ENCODE results near the gene FKBP15. TPM values are rescaled to one million over a fixed set of nuclear protein-coding genes. Genes with fewer than 3 reads are reported as not detected.

Gene FKBP15
- total RNA-seq, 1 experiment from 2014 or later: 14.9 TPM

DNA sequence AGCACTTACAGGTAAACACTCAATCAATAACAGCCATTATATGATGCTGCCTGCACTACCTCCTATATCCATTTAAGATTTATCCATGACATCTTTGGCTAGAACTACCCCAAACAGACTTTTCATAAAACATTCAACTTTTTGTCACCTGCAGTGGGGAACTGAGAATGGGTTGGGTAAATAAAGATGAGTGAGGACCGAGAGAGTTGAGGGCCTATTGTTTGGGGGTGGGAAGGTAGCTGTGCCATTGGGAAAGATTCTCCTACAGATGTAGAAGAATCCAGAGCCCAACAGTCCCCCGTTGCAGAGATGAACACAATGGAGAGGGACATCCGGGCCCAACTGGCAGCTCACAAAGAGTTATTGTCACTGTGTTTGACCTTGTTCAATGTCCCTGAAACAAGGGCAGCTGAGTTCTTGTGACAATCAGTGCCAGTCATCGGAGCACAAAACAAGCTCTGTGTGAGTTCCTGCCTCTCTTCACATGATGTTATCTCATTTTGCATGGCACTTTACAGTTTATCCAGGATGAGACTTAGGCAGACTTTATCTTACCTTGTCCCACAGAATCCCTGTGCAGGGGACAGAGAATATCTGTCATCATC, 81.8 kb downstream of the FKBP15 start:
- ATAC-seq: no peak
- no peak for DNase-seq (ENCODE audit: low spot score)
- CTCF ChIA-PET: interaction anchor here (0.8 kb wide), 1 partner anchor 12 kb away, joined by 3 read pairs; the partner anchor contains the start of gene SLC31A2
- TF ChIP-seq ATF2 (CRISPR knock-in tag; IDR thresholded peaks at IDR 0.05; ENCODE audit: borderline replicate concordance, low read depth) (no peak), CREB1 (CRISPR knock-in tag; IDR thresholded peaks at IDR 0.05) (no peak), ARID4B (CRISPR knock-in tag; IDR thresholded peaks at IDR 0.05; ENCODE audit: borderline replicate concordance) (no peak), ZNF219 (CRISPR knock-in tag; IDR thresholded peaks at IDR 0.05; ENCODE audit: borderline replicate concordance) (no peak), SOX15 (CRISPR knock-in tag; IDR thresholded peaks at IDR 0.05) (no peak), ZNF396 (CRISPR knock-in tag; IDR thresholded peaks at IDR 0.05; ENCODE audit: borderline replicate concordance) (no peak), OVOL2 (CRISPR knock-in tag; IDR thresholded peaks at IDR 0.05; ENCODE audit: borderline replicate concordance) (no peak), ZBTB43 (CRISPR knock-in tag; IDR thresholded peaks at IDR 0.05) (no peak), MAX (CRISPR knock-in tag; IDR thresholded peaks at IDR 0.05) (no peak), GABPB1 (CRISPR knock-in tag; IDR thresholded peaks at IDR 0.05) (no peak)
- TF ChIP-seq, protein P1, sequence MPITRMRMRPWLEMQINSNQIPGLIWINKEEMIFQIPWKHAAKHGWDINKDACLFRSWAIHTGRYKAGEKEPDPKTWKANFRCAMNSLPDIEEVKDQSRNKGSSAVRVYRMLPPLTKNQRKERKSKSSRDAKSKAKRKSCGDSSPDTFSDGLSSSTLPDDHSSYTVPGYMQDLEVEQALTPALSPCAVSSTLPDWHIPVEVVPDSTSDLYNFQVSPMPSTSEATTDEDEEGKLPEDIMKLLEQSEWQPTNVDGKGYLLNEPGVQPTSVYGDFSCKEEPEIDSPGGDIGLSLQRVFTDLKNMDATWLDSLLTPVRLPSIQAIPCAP (CRISPR knock-in tag; IDR thresholded peaks at IDR 0.05): no peak
- TF ChIP-seq, protein P2, sequence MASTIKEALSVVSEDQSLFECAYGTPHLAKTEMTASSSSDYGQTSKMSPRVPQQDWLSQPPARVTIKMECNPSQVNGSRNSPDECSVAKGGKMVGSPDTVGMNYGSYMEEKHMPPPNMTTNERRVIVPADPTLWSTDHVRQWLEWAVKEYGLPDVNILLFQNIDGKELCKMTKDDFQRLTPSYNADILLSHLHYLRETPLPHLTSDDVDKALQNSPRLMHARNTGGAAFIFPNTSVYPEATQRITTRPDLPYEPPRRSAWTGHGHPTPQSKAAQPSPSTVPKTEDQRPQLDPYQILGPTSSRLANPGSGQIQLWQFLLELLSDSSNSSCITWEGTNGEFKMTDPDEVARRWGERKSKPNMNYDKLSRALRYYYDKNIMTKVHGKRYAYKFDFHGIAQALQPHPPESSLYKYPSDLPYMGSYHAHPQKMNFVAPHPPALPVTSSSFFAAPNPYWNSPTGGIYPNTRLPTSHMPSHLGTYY (CRISPR knock-in tag; IDR thresholded peaks at IDR 0.05): no peak
- TF ChIP-seq, protein P3, sequence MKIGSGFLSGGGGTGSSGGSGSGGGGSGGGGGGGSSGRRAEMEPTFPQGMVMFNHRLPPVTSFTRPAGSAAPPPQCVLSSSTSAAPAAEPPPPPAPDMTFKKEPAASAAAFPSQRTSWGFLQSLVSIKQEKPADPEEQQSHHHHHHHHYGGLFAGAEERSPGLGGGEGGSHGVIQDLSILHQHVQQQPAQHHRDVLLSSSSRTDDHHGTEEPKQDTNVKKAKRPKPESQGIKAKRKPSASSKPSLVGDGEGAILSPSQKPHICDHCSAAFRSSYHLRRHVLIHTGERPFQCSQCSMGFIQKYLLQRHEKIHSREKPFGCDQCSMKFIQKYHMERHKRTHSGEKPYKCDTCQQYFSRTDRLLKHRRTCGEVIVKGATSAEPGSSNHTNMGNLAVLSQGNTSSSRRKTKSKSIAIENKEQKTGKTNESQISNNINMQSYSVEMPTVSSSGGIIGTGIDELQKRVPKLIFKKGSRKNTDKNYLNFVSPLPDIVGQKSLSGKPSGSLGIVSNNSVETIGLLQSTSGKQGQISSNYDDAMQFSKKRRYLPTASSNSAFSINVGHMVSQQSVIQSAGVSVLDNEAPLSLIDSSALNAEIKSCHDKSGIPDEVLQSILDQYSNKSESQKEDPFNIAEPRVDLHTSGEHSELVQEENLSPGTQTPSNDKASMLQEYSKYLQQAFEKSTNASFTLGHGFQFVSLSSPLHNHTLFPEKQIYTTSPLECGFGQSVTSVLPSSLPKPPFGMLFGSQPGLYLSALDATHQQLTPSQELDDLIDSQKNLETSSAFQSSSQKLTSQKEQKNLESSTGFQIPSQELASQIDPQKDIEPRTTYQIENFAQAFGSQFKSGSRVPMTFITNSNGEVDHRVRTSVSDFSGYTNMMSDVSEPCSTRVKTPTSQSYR (CRISPR knock-in tag; IDR thresholded peaks at IDR 0.05): no peak
- TF ChIP-seq, protein P4, sequence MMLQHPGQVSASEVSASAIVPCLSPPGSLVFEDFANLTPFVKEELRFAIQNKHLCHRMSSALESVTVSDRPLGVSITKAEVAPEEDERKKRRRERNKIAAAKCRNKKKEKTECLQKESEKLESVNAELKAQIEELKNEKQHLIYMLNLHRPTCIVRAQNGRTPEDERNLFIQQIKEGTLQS (CRISPR knock-in tag; conservative IDR thresholded peaks at IDR 0.05): no peak
- H3K27ac Mint-ChIP-seq: no peak overlapping the region
- H3K36me3 Mint-ChIP-seq: peaks cover 4% of the 10 kb centered on the region; the same call in 1 of the 2 replicates
- POLR2A ChIA-PET: interaction anchor here (1.0 kb wide), 1 partner anchor 11 kb away, joined by 3 read pairs; the partner anchor contains the start of gene SLC31A2
- H3K4me1 Mint-ChIP-seq: no peaks in the 10 kb centered on the region
- peaks cover 19% of the 10 kb centered on the region for H3K27me3 Mint-ChIP-seq (ENCODE audit: low read depth)
- no peak overlapping the region for H3K4me3 Mint-ChIP-seq
- H3K9me3 Mint-ChIP-seq: peaks cover 28% of the 10 kb centered on the region
